ENCODE results near the gene CHKA.

CHKA gene

GRCh38 chr11:68014947-68015447, 106.2 kb downstream of the CHKA start:
- TF ChIP-seq CTCF (IDR thresholded peaks at IDR 0.05; ENCODE audit: insufficient read depth, low read length, poor library complexity, severe bottlenecking), result no peak
- H3K36me3 ChIP-seq (ENCODE audit: control insufficient read depth, insufficient read depth, low read length), result no peaks in the 10 kb centered on the region
- DNase-seq (ENCODE audit: extremely low read depth, insufficient read length), result no peak
- no peak overlapping the region for H3K4me3 ChIP-seq (replicated peaks; ENCODE audit: low read depth, low read length)
- no peaks in the 10 kb centered on the region for H3K27me3 ChIP-seq (replicated peaks; ENCODE audit: control insufficient read depth, insufficient read depth, low read length)

DNA sequence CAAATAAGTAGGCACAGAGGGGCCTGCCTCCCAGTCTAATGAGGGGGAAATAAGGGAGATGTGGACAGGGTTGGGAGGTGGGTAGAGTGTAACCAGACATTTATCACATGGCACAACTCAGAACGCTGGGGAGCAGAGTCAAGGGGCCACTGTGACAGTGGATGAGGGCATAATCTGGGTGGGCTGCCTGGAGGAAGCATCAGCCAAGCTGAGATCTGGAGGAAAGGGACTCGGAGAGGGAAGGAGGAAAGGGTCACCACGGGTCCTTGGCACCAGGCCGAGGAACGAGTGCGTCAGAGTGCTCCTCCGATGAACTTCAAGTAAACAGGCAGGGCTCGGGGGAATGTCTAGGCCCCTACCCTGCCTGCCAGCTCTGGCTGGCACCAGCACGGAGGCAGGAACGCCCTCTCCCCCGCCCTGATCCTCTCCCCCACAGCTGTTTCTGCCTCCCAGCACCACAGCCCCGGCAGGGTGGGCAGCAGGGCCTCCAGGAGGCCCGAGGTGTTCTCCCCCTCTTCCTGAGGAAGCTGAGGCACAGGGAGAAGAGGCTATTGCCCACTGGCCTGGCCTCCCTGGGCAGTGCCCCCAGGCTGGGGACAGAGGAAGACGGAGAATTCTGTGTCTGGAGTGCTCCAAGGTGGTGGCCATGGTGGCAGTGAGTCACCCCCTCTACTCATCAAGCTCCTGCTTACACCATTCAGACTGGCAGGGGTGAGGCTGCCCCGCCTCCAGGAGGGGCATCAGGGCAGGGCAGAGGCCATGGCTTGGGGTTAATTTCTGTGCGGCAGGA, 106.8 kb downstream of the CHKA start:
- no peaks in the 10 kb centered on the region for H3K27me3 ChIP-seq (replicated peaks; ENCODE audit: control insufficient read depth, insufficient read depth, low read length)
- no peak for DNase-seq (ENCODE audit: extremely low read depth, insufficient read length)
- H3K4me3 ChIP-seq (replicated peaks; ENCODE audit: low read depth, low read length), result no peak overlapping the region
- no peak for TF ChIP-seq CTCF (IDR thresholded peaks at IDR 0.05; ENCODE audit: insufficient read depth, low read length, poor library complexity, severe bottlenecking)
- no peaks in the 10 kb centered on the region for H3K36me3 ChIP-seq (ENCODE audit: control insufficient read depth, insufficient read depth, low read length)

DNA sequence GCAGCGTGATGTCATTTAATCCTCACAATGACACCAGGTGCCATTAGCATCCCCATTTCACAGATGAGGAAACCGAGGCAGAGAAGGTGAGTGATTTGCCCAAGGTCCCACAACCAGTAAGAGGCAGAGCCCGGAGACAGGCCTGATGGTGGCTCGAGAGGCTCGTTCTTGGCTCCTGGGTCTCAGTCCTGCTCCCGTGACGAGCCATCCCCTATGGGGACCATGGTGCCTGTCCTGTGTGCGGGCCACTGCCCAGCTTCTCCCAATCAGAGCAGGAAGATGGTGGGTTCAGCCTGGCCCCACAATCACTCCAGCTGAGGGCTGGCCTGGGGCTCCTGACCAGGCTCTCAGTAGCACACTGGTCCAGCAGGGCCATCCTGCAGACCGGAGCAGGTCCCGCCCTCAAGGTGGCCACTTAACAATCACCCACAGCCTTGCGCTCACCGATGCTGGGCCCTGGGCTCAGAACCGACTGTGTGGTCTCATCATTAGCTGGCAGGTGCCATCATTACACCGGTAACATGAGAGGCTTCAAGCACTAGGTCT, 107.5 kb downstream of the CHKA start:
- TF ChIP-seq CTCF (IDR thresholded peaks at IDR 0.05; ENCODE audit: insufficient read depth, low read length, poor library complexity, severe bottlenecking), result no peak
- no peaks in the 10 kb centered on the region for H3K27me3 ChIP-seq (replicated peaks; ENCODE audit: control insufficient read depth, insufficient read depth, low read length)
- no peaks in the 10 kb centered on the region for H3K36me3 ChIP-seq (ENCODE audit: control insufficient read depth, insufficient read depth, low read length)
- DNase-seq (ENCODE audit: extremely low read depth, insufficient read length), result no peak
- no peak overlapping the region for H3K4me3 ChIP-seq (replicated peaks; ENCODE audit: low read depth, low read length)

GRCh38 chr11:68012843-68013610, 108.2 kb downstream of the CHKA start:
- no peaks in the 10 kb centered on the region for H3K36me3 ChIP-seq (ENCODE audit: control insufficient read depth, insufficient read depth, low read length)
- no peak overlapping the region for H3K4me3 ChIP-seq (replicated peaks; ENCODE audit: low read depth, low read length)
- no peak for TF ChIP-seq CTCF (IDR thresholded peaks at IDR 0.05; ENCODE audit: insufficient read depth, low read length, poor library complexity, severe bottlenecking)
- no peak for DNase-seq (ENCODE audit: extremely low read depth, insufficient read length)
- H3K27me3 ChIP-seq (replicated peaks; ENCODE audit: control insufficient read depth, insufficient read depth, low read length), result no peaks in the 10 kb centered on the region

- no peak overlapping the region for H3K4me3 ChIP-seq (replicated peaks; ENCODE audit: low read depth, low read length)
- DNase-seq (ENCODE audit: extremely low read depth, insufficient read length), result no peak
- H3K36me3 ChIP-seq (ENCODE audit: control insufficient read depth, insufficient read depth, low read length), result no peaks in the 10 kb centered on the region
- TF ChIP-seq CTCF (IDR thresholded peaks at IDR 0.05; ENCODE audit: insufficient read depth, low read length, poor library complexity, severe bottlenecking), result no peak
- H3K27me3 ChIP-seq (replicated peaks; ENCODE audit: control insufficient read depth, insufficient read depth, low read length), result no peaks in the 10 kb centered on the region
Observed at GRCh38 chr11:68012044-68012842, 108.9 kb downstream of the CHKA start.
